Ovary (tissue), 9 donors: ENCODE measurements around the gene DGUOK. TPM values are rescaled to one million over a fixed set of nuclear protein-coding genes. Genes with fewer than 3 reads are reported as not detected.

Experiments used
- DNase-seq, 5 donors: peaks; one replicate each; pipeline ENCODE4 v3.0.0-alpha.2; 2019 to 2020
- H3K27ac ChIP-seq, 2 donors: fragments of 200-600 bp; one replicate each; pipeline versions ENCODE4 v1.5.1 to v1.8.0; 2019 to 2022
- H3K27me3 ChIP-seq: fragments of 200-600 bp; one replicate; pipeline ENCODE4 v1.8.0; 2022
- H3K36me3 ChIP-seq: fragments of 200-600 bp; sonication (generic); one replicate; pipeline ENCODE4 v1.5.1; 2019
- H3K4me1 ChIP-seq: one replicate; pipeline ENCODE4 v1.8.1; 2013; ENCODE audit warnings: mild to moderate bottlenecking, moderate library complexity; ENCODE audit not compliant: insufficient read depth
- H3K4me3 ChIP-seq: fragments of 200-600 bp; sonication (generic); one replicate; pipeline ENCODE4 v1.5.1; 2017
- H3K9me3 ChIP-seq, 2 donors: fragments of 200-600 bp in 1 of 2; sonication (generic) in 1 of 2; one replicate each; pipeline versions ENCODE4 v1.5.1 to v1.8.1; 2013 to 2019; ENCODE audit warnings: mild to moderate bottlenecking in 1 of 2, moderate library complexity in 1 of 2
- EP300 ChIP-seq: sonication (generic); formaldehyde crosslinking; IDR thresholded peaks from one replicate; pipeline ENCODE4 v1.6.1; 2017; ENCODE audit warnings: antibody characterized with exemption
- POLR2A ChIP-seq: fragments of 450-650 bp; IDR thresholded peaks from one replicate; pipeline ENCODE4 v1.6.1; 2017; ENCODE audit warnings: antibody characterized with exemption, mild to moderate bottlenecking, moderate library complexity
- WGBS, 3 donors: extraction: QIAGEN DNeasy Blood & Tissue Kit in 1 of 3; methylation state at CpG; one replicate each; pipeline versions ENCODE4 v1.1.5 to v1.1.7; 2013 to 2017; 5-methylcytosine and 5-hydroxymethylcytosine counted together
- intact Hi-C, 4 donors: fragments of 100-400 bp; cut with DNase I; formaldehyde crosslinking; loops; one replicate each; pipeline versions ENCODE4 v1.11.0 to v1.15.1; 2022 to 2023
- polyA plus RNA-seq, 2 donors: library from polyadenylated mRNA; stranded (reverse); fragments of 200-250 nt in 1 of 2; fragments of 350-450 nt in 1 of 2; fragmentation: Illumina TruSeq in 1 of 2; extraction: RNeasy Lipid Tissue Mini Kit (QIAGEN cat#74804) in 1 of 2; gene quantifications; one replicate each; pipeline ENCODE4 v1.2.3, GENCODE V29; 2013 to 2014
- total RNA-seq, 7 donors: library from RNA; depleted of rRNA in 2 of 7; stranded (reverse); fragments of >200 nt in 2 of 7; fragmentation: NEBNext Ultra II Directional in 3 of 7; extraction: Animal tissue kit (Norgen Biotek cat#: 25700) in 3 of 7; gene quantifications; one replicate each; pipeline versions ENCODE4 v1.1.0 to v1.2.4, GENCODE V29; 2016 to 2023
- TF ChIP-seq, protein P1 (sequence below), 3 donors: fragments of 450-650 bp in 2 of 3; fragments of 200-600 bp in 1 of 3; IDR thresholded peaks; one replicate each; pipeline versions ENCODE4 v1.5.1 to v1.8.0; 2016 to 2022; ENCODE audit warnings: antibody characterized with exemption in 3 of 3, mild to moderate bottlenecking in 1 of 3
- donor health status: DM: no; HTN: no; CAD: no; lungs with moderate emphysema.
- donor health status: DM: no; HTN: no; CAD: no.
- donor health status: Bipolar disorder and iron deficiency.
- donor health status: DM: yes; HTN: yes; CAD: no.
- donor health status: DM: no; HTN: no; CAD: no.
- donor health status: DM: yes; HTN: yes; CAD: no.

DGUOK gene
- total and polyA plus RNA-seq, 9 donors = 45.8 to 84.1 (median 57.4) TPM

DNA sequence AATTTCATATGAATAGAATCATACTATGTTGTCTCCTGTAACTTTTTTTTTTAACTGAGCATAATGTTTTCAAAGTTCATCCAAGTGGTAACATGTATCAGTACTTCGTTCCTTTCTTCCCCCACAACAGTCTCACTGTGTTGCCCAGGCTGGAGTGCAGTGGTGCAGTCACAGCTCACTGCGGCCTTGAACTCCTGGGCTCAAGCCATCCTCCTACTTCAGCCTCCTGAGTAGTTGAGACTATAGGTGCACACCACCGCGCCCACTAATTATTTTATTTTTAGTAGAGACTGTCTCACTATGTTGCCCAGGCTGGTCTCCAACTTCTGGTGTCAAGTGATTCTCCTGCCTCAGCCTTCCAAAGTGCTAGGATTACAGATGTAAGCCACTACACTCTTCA lies 34.6 kb downstream of the DGUOK start:
- Histone ChIP-seq H3K9me3 (no peaks in the 10 kb centered on the region), H3K4me1 (no peaks in the 10 kb centered on the region), H3K27me3 (no peaks in the 10 kb centered on the region), H3K36me3 (no peaks in the 10 kb centered on the region), H3K27ac (no peak overlapping the region), H3K4me3 (no peak overlapping the region)
- intact Hi-C loops = no loop called here
- no peak for TF ChIP-seq EP300
- TF ChIP-seq, protein P1, sequence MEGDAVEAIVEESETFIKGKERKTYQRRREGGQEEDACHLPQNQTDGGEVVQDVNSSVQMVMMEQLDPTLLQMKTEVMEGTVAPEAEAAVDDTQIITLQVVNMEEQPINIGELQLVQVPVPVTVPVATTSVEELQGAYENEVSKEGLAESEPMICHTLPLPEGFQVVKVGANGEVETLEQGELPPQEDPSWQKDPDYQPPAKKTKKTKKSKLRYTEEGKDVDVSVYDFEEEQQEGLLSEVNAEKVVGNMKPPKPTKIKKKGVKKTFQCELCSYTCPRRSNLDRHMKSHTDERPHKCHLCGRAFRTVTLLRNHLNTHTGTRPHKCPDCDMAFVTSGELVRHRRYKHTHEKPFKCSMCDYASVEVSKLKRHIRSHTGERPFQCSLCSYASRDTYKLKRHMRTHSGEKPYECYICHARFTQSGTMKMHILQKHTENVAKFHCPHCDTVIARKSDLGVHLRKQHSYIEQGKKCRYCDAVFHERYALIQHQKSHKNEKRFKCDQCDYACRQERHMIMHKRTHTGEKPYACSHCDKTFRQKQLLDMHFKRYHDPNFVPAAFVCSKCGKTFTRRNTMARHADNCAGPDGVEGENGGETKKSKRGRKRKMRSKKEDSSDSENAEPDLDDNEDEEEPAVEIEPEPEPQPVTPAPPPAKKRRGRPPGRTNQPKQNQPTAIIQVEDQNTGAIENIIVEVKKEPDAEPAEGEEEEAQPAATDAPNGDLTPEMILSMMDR (IDR thresholded peaks at IDR 0.05) = no peak
- TF ChIP-seq POLR2A = no peak
- WGBS, 3 donors = 81 to 93% (median 87%) methylated on average over 4 of the region's 4 CpGs
- DNase-seq = no peak

DNA sequence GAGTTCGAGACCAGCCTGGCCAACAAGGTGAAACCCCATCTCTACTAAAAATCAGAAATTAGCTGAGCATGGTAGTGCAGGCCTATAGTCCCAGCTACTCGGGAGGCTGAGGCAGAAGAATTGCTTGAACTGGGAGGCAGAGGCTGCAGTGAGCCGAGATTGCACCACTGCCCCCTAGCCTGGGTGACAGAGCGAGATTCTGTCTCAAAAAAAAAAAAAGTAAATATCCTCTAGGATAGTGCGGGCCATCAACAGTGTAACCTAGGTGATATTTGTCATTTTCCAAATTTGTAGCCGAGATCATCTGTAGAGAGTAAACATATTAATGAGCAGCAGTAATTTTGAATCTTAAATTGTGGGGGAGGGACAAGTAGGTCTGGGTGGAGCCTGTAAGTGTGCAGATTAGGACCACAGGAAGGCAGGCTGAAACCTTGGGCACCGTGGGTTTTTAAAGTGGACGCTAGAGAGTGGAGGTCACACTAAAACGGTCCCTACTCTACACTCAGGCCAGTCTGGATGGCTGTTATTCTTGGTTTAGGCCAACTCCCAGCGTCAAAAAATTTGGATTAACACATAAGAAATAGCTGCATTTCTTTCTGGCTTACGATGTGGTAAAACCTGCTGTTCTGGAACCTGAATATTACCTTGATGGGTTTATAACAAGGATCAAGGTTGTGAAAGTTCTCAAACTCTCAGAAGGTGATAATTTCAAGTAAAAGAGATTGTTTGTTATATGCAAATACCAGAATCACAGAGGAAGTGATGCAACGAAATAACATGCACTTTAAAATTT lies 35.3 kb downstream of the DGUOK start:
- no peaks in the 10 kb centered on the region for H3K4me1 ChIP-seq
- TF ChIP-seq POLR2A = no peak
- TF ChIP-seq, protein P1 (IDR thresholded peaks at IDR 0.05) = no peak
- no peak for TF ChIP-seq EP300
- no peaks in the 10 kb centered on the region for H3K27me3 ChIP-seq
- WGBS, 3 donors = 84 to 90% (median 87%) methylated on average over 12 of the region's 12 CpGs
- no peak overlapping the region for H3K4me3 ChIP-seq
- no peak for DNase-seq
- intact Hi-C loops = no loop called here
- no peaks in the 10 kb centered on the region for H3K9me3 ChIP-seq
- H3K36me3 ChIP-seq = no peaks in the 10 kb centered on the region
- H3K27ac ChIP-seq = no peak overlapping the region

DNA sequence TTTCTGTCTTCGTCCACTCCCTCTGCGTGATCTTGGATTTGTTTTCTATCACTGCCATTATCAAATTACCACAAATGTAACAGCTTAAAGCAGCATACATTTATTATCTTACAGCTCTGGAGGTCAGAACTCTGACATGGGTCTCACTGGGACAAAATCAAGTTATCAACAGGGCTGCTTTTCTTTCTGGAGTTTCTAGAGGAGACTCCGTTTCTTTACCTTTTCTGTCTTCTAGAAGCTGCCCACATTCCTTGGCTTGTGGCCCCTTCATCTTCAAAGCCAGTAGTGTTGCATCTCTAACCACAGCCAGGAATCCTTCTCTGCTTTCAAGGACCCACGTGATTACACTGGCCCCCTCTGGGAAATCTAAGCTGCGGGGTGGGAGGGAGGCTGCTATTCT lies 36.1 kb downstream of the DGUOK start:
- H3K4me3 ChIP-seq = no peak overlapping the region
- intact Hi-C loops = no loop called here
- WGBS, 3 donors = 73 to 90% (median 73%) methylated on average over 5 of the region's 5 CpGs
- H3K4me1 ChIP-seq = no peaks in the 10 kb centered on the region
- no peak for DNase-seq
- H3K27me3 ChIP-seq = no peaks in the 10 kb centered on the region
- no peak for TF ChIP-seq POLR2A
- TF ChIP-seq, protein P1 (IDR thresholded peaks at IDR 0.05) = no peak
- no peak for TF ChIP-seq EP300
- no peaks in the 10 kb centered on the region for H3K36me3 ChIP-seq
- no peak overlapping the region for H3K27ac ChIP-seq
- H3K9me3 ChIP-seq = no peaks in the 10 kb centered on the region

DNA sequence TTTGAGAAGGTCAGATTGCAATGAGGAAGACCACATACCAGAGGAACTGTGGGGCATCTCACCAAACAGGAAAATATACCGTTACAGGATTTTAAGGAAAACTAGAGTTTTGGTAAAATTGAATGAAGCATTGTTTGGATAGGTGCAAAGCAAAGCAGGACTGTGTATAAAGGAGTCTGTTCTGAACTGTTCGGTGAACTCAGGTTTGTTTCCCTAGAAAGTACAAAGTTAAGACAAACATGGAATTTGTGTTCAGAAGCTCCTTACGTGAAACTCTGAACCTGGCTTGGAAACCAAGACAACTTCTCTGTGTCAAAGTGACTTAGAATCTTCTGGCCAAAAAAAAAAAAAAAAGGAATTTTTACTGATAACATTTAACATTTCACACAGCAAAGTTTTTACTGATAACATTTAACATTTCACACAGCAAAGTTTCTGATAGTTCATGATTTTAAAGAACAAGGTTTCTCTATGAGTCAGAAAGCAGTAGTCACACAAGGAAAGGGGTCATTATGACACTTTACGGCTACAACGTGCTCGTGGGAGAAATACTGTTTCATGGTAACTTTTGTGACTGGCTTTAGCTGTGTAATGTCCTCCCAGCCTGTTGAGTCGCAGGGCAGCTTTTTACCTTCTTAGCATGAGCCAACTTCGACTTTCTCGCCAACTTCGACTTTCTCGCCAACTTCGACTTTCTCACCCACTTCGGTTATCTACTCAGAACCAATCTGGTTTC lies 36.9 kb downstream of the DGUOK start:
- no peak for DNase-seq
- no peaks in the 10 kb centered on the region for H3K27me3 ChIP-seq
- H3K36me3 ChIP-seq = no peaks in the 10 kb centered on the region
- 69 to 78% (median 70%) methylated on average over 13 of the region's 13 CpGs for WGBS, 3 donors
- H3K4me3 ChIP-seq = no peak overlapping the region
- H3K27ac ChIP-seq = no peak overlapping the region
- intact Hi-C loops = no loop called here
- no peaks in the 10 kb centered on the region for H3K4me1 ChIP-seq
- no peak for TF ChIP-seq POLR2A
- TF ChIP-seq EP300 = no peak
- TF ChIP-seq, protein P1 (IDR thresholded peaks at IDR 0.05) = no peak
- no peaks in the 10 kb centered on the region for H3K9me3 ChIP-seq
